ENCODE data around the gene SLC35F3.

DNA sequence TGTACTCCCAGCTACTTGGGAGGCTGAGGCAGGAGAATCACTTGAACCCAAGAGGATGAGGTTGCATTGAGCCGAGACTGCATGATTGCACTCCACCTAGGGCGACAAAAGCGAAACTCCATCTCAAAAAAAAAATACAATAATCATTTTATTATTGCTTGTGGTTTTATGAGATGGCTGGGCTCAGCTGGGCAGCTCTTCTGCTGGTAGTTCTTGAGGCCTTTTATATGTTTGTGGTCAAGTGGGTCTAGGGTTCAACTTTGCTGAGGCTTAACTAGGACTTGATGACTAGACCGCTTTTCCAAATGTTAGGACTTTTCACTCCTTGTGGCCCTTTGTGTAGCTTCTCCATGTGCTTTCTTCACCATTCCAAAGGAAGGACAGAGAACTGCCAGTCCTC, 53.2 kb downstream of the SLC35F3 start:
- TF ChIP-seq, protein P1, sequence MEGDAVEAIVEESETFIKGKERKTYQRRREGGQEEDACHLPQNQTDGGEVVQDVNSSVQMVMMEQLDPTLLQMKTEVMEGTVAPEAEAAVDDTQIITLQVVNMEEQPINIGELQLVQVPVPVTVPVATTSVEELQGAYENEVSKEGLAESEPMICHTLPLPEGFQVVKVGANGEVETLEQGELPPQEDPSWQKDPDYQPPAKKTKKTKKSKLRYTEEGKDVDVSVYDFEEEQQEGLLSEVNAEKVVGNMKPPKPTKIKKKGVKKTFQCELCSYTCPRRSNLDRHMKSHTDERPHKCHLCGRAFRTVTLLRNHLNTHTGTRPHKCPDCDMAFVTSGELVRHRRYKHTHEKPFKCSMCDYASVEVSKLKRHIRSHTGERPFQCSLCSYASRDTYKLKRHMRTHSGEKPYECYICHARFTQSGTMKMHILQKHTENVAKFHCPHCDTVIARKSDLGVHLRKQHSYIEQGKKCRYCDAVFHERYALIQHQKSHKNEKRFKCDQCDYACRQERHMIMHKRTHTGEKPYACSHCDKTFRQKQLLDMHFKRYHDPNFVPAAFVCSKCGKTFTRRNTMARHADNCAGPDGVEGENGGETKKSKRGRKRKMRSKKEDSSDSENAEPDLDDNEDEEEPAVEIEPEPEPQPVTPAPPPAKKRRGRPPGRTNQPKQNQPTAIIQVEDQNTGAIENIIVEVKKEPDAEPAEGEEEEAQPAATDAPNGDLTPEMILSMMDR (conservative IDR thresholded peaks at IDR 0.05; ENCODE audit: low read depth in 2 of 2) = no peak
- TF ChIP-seq, protein P2, sequence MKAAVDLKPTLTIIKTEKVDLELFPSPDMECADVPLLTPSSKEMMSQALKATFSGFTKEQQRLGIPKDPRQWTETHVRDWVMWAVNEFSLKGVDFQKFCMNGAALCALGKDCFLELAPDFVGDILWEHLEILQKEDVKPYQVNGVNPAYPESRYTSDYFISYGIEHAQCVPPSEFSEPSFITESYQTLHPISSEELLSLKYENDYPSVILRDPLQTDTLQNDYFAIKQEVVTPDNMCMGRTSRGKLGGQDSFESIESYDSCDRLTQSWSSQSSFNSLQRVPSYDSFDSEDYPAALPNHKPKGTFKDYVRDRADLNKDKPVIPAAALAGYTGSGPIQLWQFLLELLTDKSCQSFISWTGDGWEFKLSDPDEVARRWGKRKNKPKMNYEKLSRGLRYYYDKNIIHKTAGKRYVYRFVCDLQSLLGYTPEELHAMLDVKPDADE (IDR thresholded peaks at IDR 0.05) = no peak
